WTC11 (cell line): ENCODE results near the gene SPACA5. TPM values are rescaled to one million over a fixed set of nuclear protein-coding genes. Genes with fewer than 3 reads are reported as not detected.

Experiments used
- ATAC-seq: fragments of 200-7000 bp; cut with Tn5 transposase; 2 replicates; pipeline ENCODE4 v1.10.0; 2021; ENCODE audit warnings: mild to moderate bottlenecking, moderate library complexity
- CTCF ChIA-PET: fragments of 300-600 bp; sonication (Branson Sonifier 250); formaldehyde crosslinking; loops from one replicate; lab custom pipeline; 2021; ENCODE audit warnings: antibody characterized with exemption; lab: Charles Lee
- POLR2A ChIA-PET: fragments of 350-600 bp; sonication (Branson Sonifier 250); formaldehyde crosslinking; loops from one replicate; lab custom pipeline; 2021; ENCODE audit warnings: antibody characterized with exemption; lab: Charles Lee
- DNase-seq: peaks from one replicate; pipeline ENCODE4 v3.0.0; 2021; ENCODE audit warnings: low spot score
- H3K27ac Mint-ChIP-seq: 2 replicates; pipeline ENCODE4 v1.8.0; 2021; ENCODE audit warnings: mixed read lengths
- H3K27me3 Mint-ChIP-seq: 2 replicates; pipeline ENCODE4 v1.8.0; 2021; ENCODE audit warnings: low read depth, mild to moderate bottlenecking, moderate library complexity, mixed read lengths
- H3K36me3 Mint-ChIP-seq: 2 replicates; pipeline ENCODE4 v1.8.0; 2021; ENCODE audit warnings: mixed read lengths
- H3K4me1 Mint-ChIP-seq: 2 replicates; pipeline ENCODE4 v1.8.0; 2022; ENCODE audit warnings: mixed read lengths
- H3K4me3 Mint-ChIP-seq: 2 replicates; pipeline ENCODE4 v1.8.0; 2021; ENCODE audit warnings: mild to moderate bottlenecking, moderate library complexity, mixed read lengths
- H3K9me3 Mint-ChIP-seq: 2 replicates; pipeline ENCODE4 v1.8.0; 2021; ENCODE audit warnings: mixed read lengths
- AR ChIP-seq: fragments of 250-450 bp; sonication (Bioruptor Pico); IDR thresholded peaks from 2 replicates; pipeline ENCODE4 v1.9.0; 2021; ENCODE audit warnings: mild to moderate bottlenecking
- ATF1 ChIP-seq: sonication (generic); formaldehyde crosslinking; IDR thresholded peaks from 2 replicates; pipeline ENCODE4 v1.8.1; 2023; ENCODE audit warnings: mild to moderate bottlenecking, moderate library complexity, missing genetic modification reagents
- ATF2 ChIP-seq: sonication (generic); formaldehyde crosslinking; IDR thresholded peaks from 2 replicates; pipeline ENCODE4 v1.8.1; 2022; ENCODE audit warnings: low read depth, missing genetic modification reagents, borderline replicate concordance
- CDX4 ChIP-seq: fragments of 250-450 bp; sonication (Bioruptor Pico); IDR thresholded peaks from 2 replicates; pipeline ENCODE4 v1.9.0; 2021; ENCODE audit warnings: moderate library complexity, mild to moderate bottlenecking, inconsistent platforms, borderline replicate concordance
- CREB1 ChIP-seq: sonication (generic); formaldehyde crosslinking; IDR thresholded peaks from 2 replicates; pipeline ENCODE4 v1.8.0; 2023; ENCODE audit warnings: mild to moderate bottlenecking, missing genetic modification reagents
- E2F1 ChIP-seq: sonication (generic); formaldehyde crosslinking; IDR thresholded peaks from 2 replicates; pipeline ENCODE4 v1.8.0; 2022; ENCODE audit warnings: mild to moderate bottlenecking, missing genetic modification reagents
- ELF4 ChIP-seq: sonication (generic); formaldehyde crosslinking; IDR thresholded peaks from 2 replicates; pipeline ENCODE4 v1.8.1; 2022; ENCODE audit warnings: low read depth, mild to moderate bottlenecking, moderate library complexity, missing genetic modification reagents
- FOXJ3 ChIP-seq: sonication (generic); formaldehyde crosslinking; IDR thresholded peaks from 2 replicates; pipeline ENCODE4 v1.9.0; 2021; ENCODE audit warnings: missing genetic modification reagents, mild to moderate bottlenecking, borderline replicate concordance
- FOXK1 ChIP-seq: sonication (generic); formaldehyde crosslinking; IDR thresholded peaks from 2 replicates; pipeline ENCODE4 v1.8.0; 2022; ENCODE audit warnings: mild to moderate bottlenecking, moderate library complexity, missing genetic modification reagents
- KAT7 ChIP-seq: sonication (generic); formaldehyde crosslinking; IDR thresholded peaks from 2 replicates; pipeline ENCODE4 v1.8.1; 2023; ENCODE audit warnings: missing genetic modification reagents, mild to moderate bottlenecking, borderline replicate concordance
- NR3C1 ChIP-seq: sonication (generic); formaldehyde crosslinking; conservative IDR thresholded peaks from 2 replicates; pipeline ENCODE4 v1.8.1; 2023; ENCODE audit warnings: low read depth, mild to moderate bottlenecking, missing genetic modification reagents
- RELA ChIP-seq: sonication (generic); formaldehyde crosslinking; IDR thresholded peaks from 2 replicates; pipeline ENCODE4 v1.8.1; 2022; ENCODE audit warnings: missing genetic modification reagents, mild to moderate bottlenecking, borderline replicate concordance
- SMAD4 ChIP-seq: sonication (generic); formaldehyde crosslinking; IDR thresholded peaks from 2 replicates; pipeline ENCODE4 v1.8.0; 2022; ENCODE audit warnings: mild to moderate bottlenecking, missing genetic modification reagents
- SOX15 ChIP-seq: fragments of 250-450 bp; sonication (Bioruptor Pico); IDR thresholded peaks from 2 replicates; pipeline ENCODE4 v1.9.0; 2021; ENCODE audit warnings: mild to moderate bottlenecking
- TCF7 ChIP-seq: sonication (generic); formaldehyde crosslinking; IDR thresholded peaks from 2 replicates; pipeline ENCODE4 v1.8.0; 2022; ENCODE audit warnings: mild to moderate bottlenecking, low read depth, missing genetic modification reagents, moderate library complexity
- TEAD4 ChIP-seq: sonication (generic); formaldehyde crosslinking; IDR thresholded peaks from 2 replicates; pipeline ENCODE4 v1.8.0; 2022; ENCODE audit warnings: mild to moderate bottlenecking, missing genetic modification reagents
- TP53 ChIP-seq: sonication (generic); formaldehyde crosslinking; IDR thresholded peaks from 2 replicates; pipeline ENCODE4 v1.8.1; 2023; ENCODE audit warnings: mild to moderate bottlenecking, missing genetic modification reagents
- ZNF138 ChIP-seq: sonication (generic); formaldehyde crosslinking; conservative IDR thresholded peaks from 2 replicates; pipeline ENCODE4 v1.8.1; 2022; ENCODE audit warnings: mild to moderate bottlenecking, moderate library complexity, missing genetic modification reagents
- ZNF219 ChIP-seq: sonication (generic); formaldehyde crosslinking; IDR thresholded peaks from 2 replicates; pipeline ENCODE4 v1.8.0; 2023; ENCODE audit warnings: missing genetic modification reagents, mild to moderate bottlenecking, borderline replicate concordance
- ZNF317 ChIP-seq: sonication (generic); formaldehyde crosslinking; IDR thresholded peaks from 2 replicates; pipeline ENCODE4 v1.8.1; 2023; ENCODE audit warnings: low read depth, mild to moderate bottlenecking, moderate library complexity, missing genetic modification reagents, borderline replicate concordance
- ZNF532 ChIP-seq: fragments of 250-450 bp; sonication (Bioruptor Pico); IDR thresholded peaks from 2 replicates; pipeline ENCODE4 v1.9.0; 2021; ENCODE audit warnings: mild to moderate bottlenecking, borderline replicate concordance
- ZNF671 ChIP-seq: fragments of 250-450 bp; sonication (Bioruptor Pico); IDR thresholded peaks from 2 replicates; pipeline ENCODE4 v1.8.0; 2021; ENCODE audit warnings: mild to moderate bottlenecking
- total RNA-seq: library from RNA; stranded (reverse); gene quantifications from 3 replicates; pipeline ENCODE4 v1.2.3, GENCODE V29; 2021

The SPACA5 gene
- total RNA-seq, 1 experiment from 2014 or later = not detected

GRCh38 chrX:47976254-47977151, 30.3 kb upstream of the SPACA5 start:
- Mint-ChIP-seq H3K9me3 (peaks cover 63% of the 10 kb centered on the region), H3K27me3 (peaks cover 5% of the 10 kb centered on the region; the same call in 1 of the 2 replicates), H3K36me3 (peaks cover 85% of the 10 kb centered on the region)
- ATAC-seq = no peak
- CTCF ChIA-PET = no interaction called here
- TF ChIP-seq CDX4 (CRISPR knock-in tag) (no peak), NR3C1 (CRISPR knock-in tag) (no peak), ATF2 (CRISPR knock-in tag) (no peak), TCF7 (CRISPR knock-in tag) (no peak), KAT7 (CRISPR knock-in tag) (no peak), SMAD4 (no peak), CREB1 (no peak), TEAD4 (CRISPR knock-in tag) (no peak)
- TF ChIP-seq, all 79 proteins: peak for 0
- DNase-seq = no peak
- Mint-ChIP-seq H3K27ac (no peak overlapping the region), H3K4me3 (no peak overlapping the region), H3K4me1 (no peaks in the 10 kb centered on the region)
- POLR2A ChIA-PET = no interaction called here

GRCh38 chrX:47991263-47992094, 15.3 kb upstream of the SPACA5 start:
- H3K4me1 Mint-ChIP-seq = no peaks in the 10 kb centered on the region
- DNase-seq (no peak), ATAC-seq (no peak)
- peaks cover 22% of the 10 kb centered on the region for H3K36me3 Mint-ChIP-seq
- no peaks in the 10 kb centered on the region for H3K9me3 Mint-ChIP-seq
- H3K4me3 Mint-ChIP-seq = no peak overlapping the region
- no peaks in the 10 kb centered on the region for H3K27me3 Mint-ChIP-seq
- POLR2A ChIA-PET = no interaction called here
- H3K27ac Mint-ChIP-seq = no peak overlapping the region
- CTCF ChIA-PET = no interaction called here
- TF ChIP-seq ZNF317 (CRISPR knock-in tag) (no peak), ZNF219 (CRISPR knock-in tag) (no peak), FOXJ3 (no peak), E2F1 (no peak), AR (no peak), ZNF532 (CRISPR knock-in tag) (no peak), TP53 (no peak), ZNF138 (CRISPR knock-in tag) (no peak), ELF4 (CRISPR knock-in tag) (no peak), SOX15 (CRISPR knock-in tag) (no peak), ZNF671 (no peak), FOXK1 (no peak), KAT7 (CRISPR knock-in tag) (no peak), RELA (no peak), ATF1 (CRISPR knock-in tag) (no peak)
